ENCODE data around the gene KCNJ10.

The KCNJ10 gene

DNA sequence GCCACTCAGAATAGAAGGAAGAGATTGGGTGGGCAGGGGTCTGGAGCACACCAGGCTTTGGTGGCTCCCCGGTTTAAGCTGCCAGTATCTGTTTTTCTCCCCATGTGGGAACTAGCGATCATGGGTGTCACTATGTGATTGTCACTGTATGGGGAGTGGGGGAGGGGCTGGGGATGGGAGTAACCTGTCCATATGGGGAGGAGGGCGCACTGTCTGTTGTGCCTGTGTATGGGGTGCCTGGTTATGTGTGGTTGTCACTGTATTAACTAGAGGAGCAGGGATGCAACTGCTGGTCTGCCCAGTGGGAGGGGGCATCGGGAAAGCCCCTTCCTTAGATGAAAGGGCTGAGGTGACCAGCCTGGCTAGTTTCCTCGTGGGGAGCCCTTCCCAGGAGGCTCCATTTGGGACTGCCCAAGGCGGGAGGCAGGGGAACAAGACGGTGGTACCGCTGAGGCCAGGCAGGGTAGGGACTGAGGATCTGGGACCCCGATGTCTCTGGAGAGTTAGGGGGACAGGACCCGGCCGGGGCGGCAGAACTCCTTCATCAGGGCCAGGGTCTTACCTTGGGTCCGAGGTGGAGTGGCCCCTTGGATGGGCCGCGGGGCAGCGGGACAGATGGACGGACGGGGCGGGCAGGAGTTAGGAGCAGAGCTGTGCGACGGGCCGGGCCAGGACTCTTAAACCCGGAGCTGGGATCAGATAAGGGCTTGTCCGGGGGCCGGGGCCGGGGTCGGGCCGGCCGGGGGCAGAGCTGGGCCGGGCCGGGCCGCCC, at the start of gene KCNJ10:
KCNJ10 (minus strand) TSS at position 701 of the 772 bp plus-strand sequence. CDS start 27,628 bp downstream, outside the sequence.
- H3K4me3 ChIP-seq (ENCODE audit: low read depth, low read length), result peak within 1 kb of the TSS; percentile 56
- peak; percentile 80; the same call in 1 of the 2 replicates for TF ChIP-seq ZNF777 (tag by site-specific recombination; IDR thresholded peaks at IDR 0.05; ENCODE audit: borderline replicate concordance)
- 0 out of 2 replicates have a peak, but pooled peaks have one; percentile 13 for TF ChIP-seq ZIC2 (tag by site-specific recombination; IDR thresholded peaks at IDR 0.05)
- TF ChIP-seq GLIS2 (tag by site-specific recombination; IDR thresholded peaks at IDR 0.05), result peak; percentile 49
- TF ChIP-seq, protein P1, sequence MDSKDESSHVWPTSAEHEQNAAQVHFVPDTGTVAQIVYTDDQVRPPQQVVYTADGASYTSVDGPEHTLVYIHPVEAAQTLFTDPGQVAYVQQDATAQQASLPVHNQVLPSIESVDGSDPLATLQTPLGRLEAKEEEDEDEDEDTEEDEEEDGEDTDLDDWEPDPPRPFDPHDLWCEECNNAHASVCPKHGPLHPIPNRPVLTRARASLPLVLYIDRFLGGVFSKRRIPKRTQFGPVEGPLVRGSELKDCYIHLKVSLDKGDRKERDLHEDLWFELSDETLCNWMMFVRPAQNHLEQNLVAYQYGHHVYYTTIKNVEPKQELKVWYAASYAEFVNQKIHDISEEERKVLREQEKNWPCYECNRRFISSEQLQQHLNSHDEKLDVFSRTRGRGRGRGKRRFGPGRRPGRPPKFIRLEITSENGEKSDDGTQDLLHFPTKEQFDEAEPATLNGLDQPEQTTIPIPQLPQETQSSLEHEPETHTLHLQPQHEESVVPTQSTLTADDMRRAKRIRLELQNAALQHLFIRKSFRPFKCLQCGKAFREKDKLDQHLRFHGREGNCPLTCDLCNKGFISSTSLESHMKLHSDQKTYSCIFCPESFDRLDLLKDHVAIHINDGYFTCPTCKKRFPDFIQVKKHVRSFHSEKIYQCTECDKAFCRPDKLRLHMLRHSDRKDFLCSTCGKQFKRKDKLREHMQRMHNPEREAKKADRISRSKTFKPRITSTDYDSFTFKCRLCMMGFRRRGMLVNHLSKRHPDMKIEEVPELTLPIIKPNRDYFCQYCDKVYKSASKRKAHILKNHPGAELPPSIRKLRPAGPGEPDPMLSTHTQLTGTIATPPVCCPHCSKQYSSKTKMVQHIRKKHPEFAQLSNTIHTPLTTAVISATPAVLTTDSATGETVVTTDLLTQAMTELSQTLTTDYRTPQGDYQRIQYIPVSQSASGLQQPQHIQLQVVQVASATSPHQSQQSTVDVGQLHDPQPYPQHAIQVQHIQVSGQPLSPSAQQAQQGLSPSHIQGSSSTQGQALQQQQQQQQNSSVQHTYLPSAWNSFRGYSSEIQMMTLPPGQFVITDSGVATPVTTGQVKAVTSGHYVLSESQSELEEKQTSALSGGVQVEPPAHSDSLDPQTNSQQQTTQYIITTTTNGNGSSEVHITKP (tag by site-specific recombination; IDR thresholded peaks at IDR 0.05), result peak; percentile 48; the same call in 1 of the 2 replicates
- TF ChIP-seq, protein P2, sequence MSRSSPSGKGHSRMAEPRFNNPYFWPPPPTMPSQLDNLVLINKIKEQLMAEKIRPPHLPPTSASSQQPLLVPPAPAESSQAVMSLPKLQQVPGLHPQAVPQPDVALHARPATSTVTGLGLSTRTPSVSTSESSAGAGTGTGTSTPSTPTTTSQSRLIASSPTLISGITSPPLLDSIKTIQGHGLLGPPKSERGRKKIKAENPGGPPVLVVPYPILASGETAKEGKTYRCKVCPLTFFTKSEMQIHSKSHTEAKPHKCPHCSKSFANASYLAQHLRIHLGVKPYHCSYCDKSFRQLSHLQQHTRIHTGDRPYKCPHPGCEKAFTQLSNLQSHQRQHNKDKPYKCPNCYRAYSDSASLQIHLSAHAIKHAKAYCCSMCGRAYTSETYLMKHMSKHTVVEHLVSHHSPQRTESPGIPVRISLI (tag by site-specific recombination; IDR thresholded peaks at IDR 0.05), result no peak
- H3K27ac ChIP-seq (ENCODE audit: extremely low read depth, low read depth, low read length), result no peak within 1 kb of the TSS
- ChIA-PET CTCF (interaction anchor here (1.1 to 10.3 kb wide), 5 partner anchors 9 to 18 kb away, joined by 6 to 123 read pairs (median 9); no protein-coding TSS in a partner anchor), POLR2A (no interaction called here)
- H3K36me3 ChIP-seq (ENCODE audit: control insufficient read depth in 2 of 2, insufficient read depth in 1 of 2, low read length in 2 of 2), result no peaks in the 10 kb centered on the region
- no peaks in the 10 kb centered on the region; the same call in 1 of the 2 replicates for H3K4me1 ChIP-seq (ENCODE audit: control insufficient read depth, insufficient read depth, low read length)
- H3K9me3 ChIP-seq (ENCODE audit: control insufficient read depth, insufficient read depth, low read depth, low read length), result no peaks in the 10 kb centered on the region

DNA sequence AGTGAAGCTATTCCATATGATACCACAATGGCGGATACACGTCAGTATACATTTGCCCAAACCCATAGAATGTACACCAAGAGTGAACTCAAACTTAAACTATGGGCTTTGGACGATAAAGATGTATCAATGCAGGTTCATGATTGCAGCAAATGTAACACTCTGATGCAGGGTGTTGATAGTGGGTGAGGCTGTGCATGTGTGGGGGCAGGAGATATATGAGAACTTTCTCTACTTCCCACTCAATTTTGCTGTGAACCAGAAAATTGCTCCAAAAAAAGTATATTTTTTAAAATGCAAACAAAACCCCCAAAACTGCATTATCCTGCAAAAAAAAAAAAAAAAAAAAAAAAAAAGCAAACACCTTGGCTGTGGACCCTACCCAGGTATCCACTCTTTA, 49.0 kb upstream of the KCNJ10 start:
- TF ChIP-seq EGR2 (tag by site-specific recombination; IDR thresholded peaks at IDR 0.05; ENCODE audit: low read depth), result peak; percentile 57; the same call in 1 of the 2 replicates
- no peak for TF ChIP-seq ZNF292 (tag by site-specific recombination; IDR thresholded peaks at IDR 0.05; ENCODE audit: borderline replicate concordance, low read depth)
- TF ChIP-seq ZFHX2 (tag by site-specific recombination; conservative IDR thresholded peaks at IDR 0.05), result peak; percentile 45
- no peaks in the 10 kb centered on the region for H3K9me3 ChIP-seq (ENCODE audit: control insufficient read depth, insufficient read depth, low read depth, low read length)
- CTCF ChIA-PET, result interaction anchor here (0.5 to 3.6 kb wide), 3 partner anchors 18 to 133 kb away, joined by 3 to 14 read pairs (median 4); no protein-coding TSS in a partner anchor
- POLR2A ChIA-PET, result no interaction called here
- H3K4me3 ChIP-seq (ENCODE audit: low read depth, low read length), result no peak overlapping the region
- no peaks in the 10 kb centered on the region for H3K4me1 ChIP-seq (ENCODE audit: control insufficient read depth, insufficient read depth, low read length)
- H3K27ac ChIP-seq (ENCODE audit: extremely low read depth, low read depth, low read length), result no peak overlapping the region
- H3K36me3 ChIP-seq (ENCODE audit: control insufficient read depth in 2 of 2, insufficient read depth in 1 of 2, low read length in 2 of 2), result no peaks in the 10 kb centered on the region

DNA sequence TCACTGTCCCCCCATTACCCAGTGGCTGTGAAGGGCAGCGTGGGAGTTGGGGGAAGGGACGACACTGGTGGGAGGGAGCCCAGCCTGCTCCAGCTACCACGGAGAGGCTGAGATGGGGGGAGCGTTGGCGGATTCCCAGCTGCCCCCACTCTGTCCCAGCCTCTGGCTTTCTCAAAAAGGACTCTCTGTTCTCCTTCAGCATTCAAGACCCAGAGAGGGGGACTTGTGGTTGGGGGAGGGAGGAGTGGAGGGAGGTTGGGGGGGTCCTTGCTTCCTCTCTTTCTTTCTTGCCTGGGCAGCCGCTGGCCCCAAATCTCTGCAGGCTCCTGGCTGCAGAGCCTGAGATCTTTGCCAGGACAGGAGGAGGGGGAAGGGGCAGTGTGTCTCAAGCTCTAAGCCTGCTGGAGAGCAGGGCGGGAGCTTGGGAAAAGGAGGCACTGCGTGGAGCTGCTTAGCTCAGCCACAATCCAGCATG, 47.8 kb upstream of the KCNJ10 start:
- Histone ChIP-seq H3K27ac (ENCODE audit: extremely low read depth, low read depth, low read length) (no peak overlapping the region), H3K36me3 (ENCODE audit: control insufficient read depth in 2 of 2, insufficient read depth in 1 of 2, low read length in 2 of 2) (no peaks in the 10 kb centered on the region), H3K4me1 (ENCODE audit: control insufficient read depth, insufficient read depth, low read length) (no peaks in the 10 kb centered on the region), H3K4me3 (ENCODE audit: low read depth, low read length) (no peak overlapping the region), H3K9me3 (ENCODE audit: control insufficient read depth, insufficient read depth, low read depth, low read length) (no peaks in the 10 kb centered on the region)
- CTCF ChIA-PET, result interaction anchor here (0.6 to 3.6 kb wide), 6 partner anchors 10 to 173 kb away, joined by 3 to 14 read pairs (median 3); no protein-coding TSS in a partner anchor
- POLR2A ChIA-PET, result interaction anchor here (0.6 kb wide), 1 partner anchor 12 kb away, joined by 4 read pairs; no protein-coding TSS in a partner anchor
- TF ChIP-seq ZNF624 (tag by site-specific recombination; IDR thresholded peaks at IDR 0.05), result no peak
- TF ChIP-seq ZNF521 (tag by site-specific recombination; IDR thresholded peaks at IDR 0.05), result no peak
- no peak for TF ChIP-seq ZNF24 (tag by site-specific recombination; IDR thresholded peaks at IDR 0.05)
- no peak for TF ChIP-seq ZNF155 (tag by site-specific recombination; IDR thresholded peaks at IDR 0.05)
- TF ChIP-seq, protein P3, sequence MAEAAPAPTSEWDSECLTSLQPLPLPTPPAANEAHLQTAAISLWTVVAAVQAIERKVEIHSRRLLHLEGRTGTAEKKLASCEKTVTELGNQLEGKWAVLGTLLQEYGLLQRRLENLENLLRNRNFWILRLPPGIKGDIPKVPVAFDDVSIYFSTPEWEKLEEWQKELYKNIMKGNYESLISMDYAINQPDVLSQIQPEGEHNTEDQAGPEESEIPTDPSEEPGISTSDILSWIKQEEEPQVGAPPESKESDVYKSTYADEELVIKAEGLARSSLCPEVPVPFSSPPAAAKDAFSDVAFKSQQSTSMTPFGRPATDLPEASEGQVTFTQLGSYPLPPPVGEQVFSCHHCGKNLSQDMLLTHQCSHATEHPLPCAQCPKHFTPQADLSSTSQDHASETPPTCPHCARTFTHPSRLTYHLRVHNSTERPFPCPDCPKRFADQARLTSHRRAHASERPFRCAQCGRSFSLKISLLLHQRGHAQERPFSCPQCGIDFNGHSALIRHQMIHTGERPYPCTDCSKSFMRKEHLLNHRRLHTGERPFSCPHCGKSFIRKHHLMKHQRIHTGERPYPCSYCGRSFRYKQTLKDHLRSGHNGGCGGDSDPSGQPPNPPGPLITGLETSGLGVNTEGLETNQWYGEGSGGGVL (tag by site-specific recombination; IDR thresholded peaks at IDR 0.05), result peak; percentile 29; the same call in 1 of the 2 replicates
- peak; percentile 78 for TF ChIP-seq EGR2 (tag by site-specific recombination; IDR thresholded peaks at IDR 0.05; ENCODE audit: low read depth)
- no peak for TF ChIP-seq ZNF140 (tag by site-specific recombination; IDR thresholded peaks at IDR 0.05)
- TF ChIP-seq ZNF747 (tag by site-specific recombination; IDR thresholded peaks at IDR 0.05), result no peak
- TF ChIP-seq ZNF350 (tag by site-specific recombination; IDR thresholded peaks at IDR 0.05), result no peak
- TF ChIP-seq SCRT1 (tag by site-specific recombination; IDR thresholded peaks at IDR 0.05; ENCODE audit: borderline replicate concordance), result no peak
- TF ChIP-seq, protein P4, sequence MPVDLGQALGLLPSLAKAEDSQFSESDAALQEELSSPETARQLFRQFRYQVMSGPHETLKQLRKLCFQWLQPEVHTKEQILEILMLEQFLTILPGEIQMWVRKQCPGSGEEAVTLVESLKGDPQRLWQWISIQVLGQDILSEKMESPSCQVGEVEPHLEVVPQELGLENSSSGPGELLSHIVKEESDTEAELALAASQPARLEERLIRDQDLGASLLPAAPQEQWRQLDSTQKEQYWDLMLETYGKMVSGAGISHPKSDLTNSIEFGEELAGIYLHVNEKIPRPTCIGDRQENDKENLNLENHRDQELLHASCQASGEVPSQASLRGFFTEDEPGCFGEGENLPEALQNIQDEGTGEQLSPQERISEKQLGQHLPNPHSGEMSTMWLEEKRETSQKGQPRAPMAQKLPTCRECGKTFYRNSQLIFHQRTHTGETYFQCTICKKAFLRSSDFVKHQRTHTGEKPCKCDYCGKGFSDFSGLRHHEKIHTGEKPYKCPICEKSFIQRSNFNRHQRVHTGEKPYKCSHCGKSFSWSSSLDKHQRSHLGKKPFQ (tag by site-specific recombination; IDR thresholded peaks at IDR 0.05), result no peak
- TF ChIP-seq ZNF274 (IDR thresholded peaks at IDR 0.05; ENCODE audit: low read length), result no peak
- TF ChIP-seq ZNF274 (tag by site-specific recombination; IDR thresholded peaks at IDR 0.05; ENCODE audit: borderline replicate concordance), result no peak
- no peak for TF ChIP-seq ZBTB20 (tag by site-specific recombination; IDR thresholded peaks at IDR 0.05)
- peak; percentile 79 for TF ChIP-seq ZFHX2 (tag by site-specific recombination; conservative IDR thresholded peaks at IDR 0.05)
